H9 (cell line): ENCODE measurements around the gene DPY19L3. TPM values are rescaled to one million over a fixed set of nuclear protein-coding genes. Genes with fewer than 3 reads are reported as not detected.

ENCODE experiments used
- DNase-seq: peaks from one replicate; pipeline ENCODE4 v3.0.0-alpha.2; 2017
- H2AFZ ChIP-seq: one replicate; pipeline ENCODE4 v1.6.1; 2013; ENCODE audit warnings: mild to moderate bottlenecking, low read length, control low read depth, moderate library complexity
- H2AK5ac ChIP-seq: 2 replicates; pipeline ENCODE4 v1.6.1; 2013; ENCODE audit warnings: low read length, control low read depth, mixed read lengths; ENCODE audit not compliant: insufficient read length
- H2BK120ac ChIP-seq: one replicate; pipeline ENCODE4 v1.6.1; 2013; ENCODE audit warnings: low read depth, mild to moderate bottlenecking, low read length, control low read depth, inconsistent platforms; ENCODE audit not compliant: poor library complexity, severe bottlenecking
- H2BK12ac ChIP-seq: 2 replicates; pipeline ENCODE4 v1.6.1; 2013; ENCODE audit warnings: low read length, control low read depth, mixed read lengths, low read depth; ENCODE audit not compliant: insufficient read length
- H2BK15ac ChIP-seq: 2 replicates; pipeline ENCODE4 v1.6.1; 2013; ENCODE audit warnings: low read depth, low read length, control low read depth
- H2BK20ac ChIP-seq: one replicate; pipeline ENCODE4 v1.6.1; 2013; ENCODE audit warnings: low read depth, mild to moderate bottlenecking, low read length, control low read depth, inconsistent platforms; ENCODE audit not compliant: poor library complexity, severe bottlenecking
- H2BK5ac ChIP-seq: 2 replicates; pipeline ENCODE4 v1.6.1; 2013; ENCODE audit warnings: low read length, control low read depth, mixed read lengths; ENCODE audit not compliant: insufficient read length
- H3K14ac ChIP-seq: 2 replicates; pipeline ENCODE4 v1.6.1; 2013; ENCODE audit warnings: low read length, control low read depth; ENCODE audit not compliant: insufficient read depth
- H3K18ac ChIP-seq: 2 replicates; pipeline ENCODE4 v1.6.1; 2013; ENCODE audit warnings: low read depth, mild to moderate bottlenecking, mixed read lengths, low read length, control low read depth; ENCODE audit not compliant: insufficient read length
- H3K23ac ChIP-seq: 2 replicates; pipeline ENCODE4 v1.6.1; 2013; ENCODE audit warnings: low read length, control low read depth, mixed read lengths, low read depth; ENCODE audit not compliant: insufficient read length
- H3K23me2 ChIP-seq: 2 replicates; pipeline ENCODE4 v1.6.1; 2013; ENCODE audit warnings: low read depth, mild to moderate bottlenecking, mixed read lengths, low read length, control low read depth; ENCODE audit not compliant: insufficient read length, poor library complexity, severe bottlenecking
- H3K27ac ChIP-seq: 2 replicates; pipeline ENCODE4 v1.5.1; 2013; ENCODE audit warnings: low read length, control low read depth, mixed read lengths, low read depth; ENCODE audit not compliant: insufficient read length
- H3K27me3 ChIP-seq: 2 replicates; pipeline ENCODE4 v1.6.1; 2013; ENCODE audit warnings: low read length, control low read depth, inconsistent platforms; ENCODE audit not compliant: insufficient read depth
- H3K4ac ChIP-seq: 2 replicates; pipeline ENCODE4 v1.6.1; 2013; ENCODE audit warnings: low read depth, mild to moderate bottlenecking, control low read depth, inconsistent platforms, low read length, moderate library complexity
- H3K4me1 ChIP-seq: 2 replicates; pipeline ENCODE4 v1.6.1; 2013; ENCODE audit warnings: low read length, control low read depth, inconsistent platforms; ENCODE audit not compliant: insufficient read depth
- H3K4me2 ChIP-seq: 2 replicates; pipeline ENCODE4 v1.6.1; 2013; ENCODE audit warnings: low read length, control low read depth, mixed read lengths; ENCODE audit not compliant: insufficient read length, insufficient read depth
- H3K56ac ChIP-seq: 2 replicates; pipeline ENCODE4 v1.6.1; 2013; ENCODE audit warnings: low read depth, mild to moderate bottlenecking, mixed read lengths, low read length, control low read depth; ENCODE audit not compliant: insufficient read length
- H3K79me1 ChIP-seq: 2 replicates; pipeline ENCODE4 v1.6.1; 2013; ENCODE audit warnings: low read depth, mild to moderate bottlenecking, moderate library complexity, low read length, control low read depth, inconsistent platforms; ENCODE audit not compliant: insufficient read depth, poor library complexity, severe bottlenecking
- H3K79me2 ChIP-seq: 2 replicates; pipeline ENCODE4 v1.6.1; 2013; ENCODE audit warnings: low read length, control low read depth, inconsistent platforms; ENCODE audit not compliant: insufficient read depth
- H3K9ac ChIP-seq: 2 replicates; pipeline ENCODE4 v1.6.1; 2013; ENCODE audit warnings: low read length, control low read depth, mixed read lengths; ENCODE audit not compliant: insufficient read length; ENCODE audit errors: extremely low read depth
- H3K9me3 ChIP-seq: one replicate; pipeline ENCODE4 v1.6.1; 2013; ENCODE audit warnings: low read depth, low read length, inconsistent platforms; ENCODE audit not compliant: control insufficient read depth
- H3T11ph ChIP-seq: one replicate; pipeline ENCODE4 v1.6.1; 2013; ENCODE audit warnings: mild to moderate bottlenecking, low read length, control low read depth, inconsistent platforms
- H4K20me1 ChIP-seq: one replicate; pipeline ENCODE4 v1.6.1; 2013; ENCODE audit not compliant: control insufficient read depth, insufficient read length, insufficient read depth
- H4K5ac ChIP-seq: 2 replicates; pipeline ENCODE4 v1.6.1; 2013; ENCODE audit warnings: low read depth, mild to moderate bottlenecking, mixed read lengths, low read length, control low read depth; ENCODE audit not compliant: insufficient read length
- H4K8ac ChIP-seq: replicated peaks from 2 replicates; pipeline ENCODE4 v1.6.1; 2013; ENCODE audit warnings: low read length, control low read depth, mixed read lengths, low read depth; ENCODE audit not compliant: insufficient read length
- H4K91ac ChIP-seq: 2 replicates; pipeline ENCODE4 v1.6.1; 2013; ENCODE audit warnings: low read depth, mild to moderate bottlenecking, moderate library complexity, mixed read lengths, low read length, control low read depth; ENCODE audit not compliant: insufficient read length
- H3K27ac Mint-ChIP-seq, 3 experiments: 2 replicates in 2 of 3; 3 replicates in 1 of 3; pipeline ENCODE4 v1.8.0; 2020 to 2021; ENCODE audit warnings: mixed read lengths in 3 of 3, mild to moderate bottlenecking in 1 of 3, moderate library complexity in 1 of 3
- H3K27me3 Mint-ChIP-seq: 2 replicates; pipeline ENCODE4 v1.8.0; 2021; ENCODE audit warnings: low read depth, mild to moderate bottlenecking, moderate library complexity, mixed read lengths
- H3K36me3 Mint-ChIP-seq, 3 experiments: 2 replicates in 2 of 3; 3 replicates in 1 of 3; pipeline ENCODE4 v1.8.0; 2020 to 2021; ENCODE audit warnings: low read depth in 3 of 3, mixed read lengths in 3 of 3; ENCODE audit not compliant: insufficient read depth in 1 of 3
- H3K4me1 Mint-ChIP-seq, 2 experiments: 2 replicates each; pipeline ENCODE4 v1.8.0; 2020; ENCODE audit warnings: mixed read lengths in 2 of 2
- H3K4me3 Mint-ChIP-seq, 2 experiments: 2 replicates in 1 of 2; 3 replicates in 1 of 2; pipeline ENCODE4 v1.8.0; 2020 to 2021; ENCODE audit warnings: mild to moderate bottlenecking in 2 of 2, mixed read lengths in 2 of 2, moderate library complexity in 1 of 2
- H3K9me3 Mint-ChIP-seq, 2 experiments: 2 replicates in 1 of 2; 3 replicates in 1 of 2; pipeline ENCODE4 v1.8.0; 2020; ENCODE audit warnings: mild to moderate bottlenecking in 2 of 2, mixed read lengths in 2 of 2, moderate library complexity in 1 of 2
- CTCF ChIP-seq: fragments of 200-600 bp; sonication (generic); conservative IDR thresholded peaks from 3 replicates; pipeline ENCODE4 v1.8.0; 2021; ENCODE audit warnings: antibody characterized with exemption, mild to moderate bottlenecking
- WGBS: extraction: QIAGEN DNeasy Blood & Tissue Kit; methylation state at CpG from one replicate; pipeline ENCODE4 v1.1.7; 2013; ENCODE audit warnings: missing lambda C conversion rate, low lambda C conversion rate, mixed read lengths; ENCODE audit not compliant: insufficient read length; ENCODE audit errors: extremely low coverage; 5-methylcytosine and 5-hydroxymethylcytosine counted together
- total RNA-seq: library from RNA; stranded (reverse); gene quantifications from 2 replicates; pipeline ENCODE4 v1.2.1, GENCODE V29; 2021

DPY19L3 gene
- total RNA-seq, 1 experiment from 2014 or later, result 54.5 TPM

GRCh38 chr19:32407004-32407992 is 1.7 kb downstream of the DPY19L3 start:
- Histone ChIP-seq H3K4me2 (peak overlapping the region; percentile 79), H2AFZ (no peak overlapping the region), H3K9me3 (no peaks in the 10 kb centered on the region), H3K4ac (no peak overlapping the region), H3K18ac (no peak overlapping the region), H2BK15ac (no peak overlapping the region), H4K5ac (no peak overlapping the region), H3K9ac (no peak overlapping the region), H4K8ac (no peak overlapping the region), H3K23me2 (peaks cover 8% of the 10 kb centered on the region), H3K4me1 (peaks cover 7% of the 10 kb centered on the region; the same call in 1 of the 2 replicates), H2BK5ac (no peak overlapping the region), H2BK120ac (no peak overlapping the region), H3K27ac (no peak overlapping the region), H2BK12ac (no peak overlapping the region), H4K91ac (no peak overlapping the region), H3K23ac (no peak overlapping the region), H3K79me2 (peaks cover 5% of the 10 kb centered on the region; the same call in 1 of the 2 replicates), H2BK20ac (no peak overlapping the region), H3T11ph (no peak overlapping the region), H3K27me3 (no peaks in the 10 kb centered on the region), H2AK5ac (no peak overlapping the region), H3K56ac (no peak overlapping the region), H3K14ac (no peak overlapping the region), H4K20me1 (no peaks in the 10 kb centered on the region), H3K79me1 (peaks cover 5% of the 10 kb centered on the region)
- Mint-ChIP-seq H3K4me3 (peak overlapping the region; percentile 82 to 91), H3K27ac (peak overlapping the region in 1 of 3 experiments; percentile 46; a peak in 1 of 7 replicates), H3K27me3 (no peaks in the 10 kb centered on the region), H3K4me1 (peaks cover 30 to 31% of the 10 kb centered on the region in 2 experiments), H3K36me3 (peaks cover 31 to 47% (median 46%) of the 10 kb centered on the region in 3 experiments), H3K9me3 (no peaks in the 10 kb centered on the region)
- no peak for TF ChIP-seq CTCF
- WGBS, result no CpG with 5 or more reads among the region's 19 CpGs
- no peak for DNase-seq
